22Rv1 (cell line): ENCODE results near the gene GUCY1B1.
"Not testable (repeated sequence)": the region's sequence is repeated elsewhere in the genome, so short reads cannot be mapped to it uniquely, and the experiment has no call there.

Source experiments
- H3K27ac ChIP-seq: fragments of 450-650 bp; 2 replicates; pipeline ENCODE4 v1.5.1; 2017
- CTCF ChIP-seq: fragments of 450-650 bp; IDR thresholded peaks from 2 replicates; pipeline ENCODE4 v1.5.1; 2017; ENCODE audit warnings: mild to moderate bottlenecking
- ZFX ChIP-seq: fragments of 450-650 bp; IDR thresholded peaks from 2 replicates; pipeline ENCODE4 v1.6.1; 2017; ENCODE audit warnings: antibody characterized with exemption, borderline replicate concordance

GUCY1B1 gene

DNA sequence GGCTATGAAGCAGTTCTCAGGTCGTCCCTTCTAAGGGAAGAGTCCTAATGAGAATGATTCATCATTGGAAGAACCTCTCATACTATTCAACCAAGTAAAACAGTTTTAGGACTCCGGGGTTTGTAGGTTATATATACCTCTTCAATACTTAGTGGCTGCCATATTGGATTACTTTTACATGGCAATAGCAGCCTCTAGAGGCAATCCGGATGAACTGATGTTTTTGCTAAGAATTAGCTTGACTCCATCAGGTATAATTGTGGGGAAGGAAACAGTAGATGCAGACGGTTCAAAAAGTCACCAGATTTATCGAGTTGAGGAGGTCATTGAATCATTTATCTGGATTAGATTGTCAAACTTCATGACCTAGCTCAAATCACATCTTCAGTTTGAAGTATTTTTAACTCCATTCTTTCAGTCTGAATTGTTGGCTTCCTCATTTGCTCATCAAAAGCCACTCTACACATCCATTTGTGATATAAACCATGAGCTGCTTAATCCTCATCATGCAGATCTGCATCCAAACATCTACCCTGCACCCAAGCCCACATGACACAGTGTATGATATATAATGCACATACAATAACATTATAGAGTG is 28.4 kb downstream of the GUCY1B1 start:
- H3K27ac ChIP-seq: no peak overlapping the region
- TF ChIP-seq ZFX (no peak), CTCF (peak; percentile 90)

DNA sequence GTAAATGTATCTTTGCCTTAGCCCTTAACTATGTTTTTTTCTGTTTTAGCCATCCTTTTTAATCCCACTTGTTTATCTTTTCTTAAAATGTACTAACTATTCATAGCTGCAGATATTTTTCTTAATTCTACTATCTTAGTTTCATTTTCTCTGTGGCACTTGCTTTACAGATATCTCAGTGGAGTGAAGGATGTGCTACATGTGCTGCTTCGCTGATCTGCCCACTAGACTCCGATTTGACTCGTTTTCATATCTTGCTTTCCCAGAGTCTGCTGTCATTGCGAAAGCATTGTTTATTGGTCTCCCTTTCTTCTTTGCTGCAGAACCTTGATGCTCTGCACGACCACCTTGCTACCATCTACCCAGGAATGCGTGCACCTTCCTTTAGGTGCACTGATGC is 30.6 kb downstream of the GUCY1B1 start:
- TF ChIP-seq CTCF: no peak
- no peak for TF ChIP-seq ZFX
- no peak overlapping the region for H3K27ac ChIP-seq

DNA sequence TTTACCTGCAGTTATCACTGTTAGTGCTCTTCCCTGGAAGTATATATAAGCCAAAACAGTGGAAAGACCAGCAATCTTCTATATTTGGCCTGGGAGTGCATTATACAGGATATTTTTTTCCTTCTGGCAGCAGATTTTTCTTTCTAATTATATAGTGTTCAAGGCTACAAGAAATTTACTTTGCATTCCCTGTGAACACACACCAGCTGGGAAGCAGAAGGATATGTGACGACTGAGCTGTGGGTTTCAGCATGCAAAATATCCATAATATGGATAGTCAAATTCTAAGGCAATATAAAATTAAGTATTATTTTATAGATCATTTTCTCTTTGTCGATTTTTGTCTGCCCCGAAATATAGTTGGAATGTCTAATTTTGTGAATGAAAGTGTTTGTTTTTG is 31.2 kb downstream of the GUCY1B1 start:
- TF ChIP-seq ZFX (no peak), CTCF (no peak)
- H3K27ac ChIP-seq: no peak overlapping the region

DNA sequence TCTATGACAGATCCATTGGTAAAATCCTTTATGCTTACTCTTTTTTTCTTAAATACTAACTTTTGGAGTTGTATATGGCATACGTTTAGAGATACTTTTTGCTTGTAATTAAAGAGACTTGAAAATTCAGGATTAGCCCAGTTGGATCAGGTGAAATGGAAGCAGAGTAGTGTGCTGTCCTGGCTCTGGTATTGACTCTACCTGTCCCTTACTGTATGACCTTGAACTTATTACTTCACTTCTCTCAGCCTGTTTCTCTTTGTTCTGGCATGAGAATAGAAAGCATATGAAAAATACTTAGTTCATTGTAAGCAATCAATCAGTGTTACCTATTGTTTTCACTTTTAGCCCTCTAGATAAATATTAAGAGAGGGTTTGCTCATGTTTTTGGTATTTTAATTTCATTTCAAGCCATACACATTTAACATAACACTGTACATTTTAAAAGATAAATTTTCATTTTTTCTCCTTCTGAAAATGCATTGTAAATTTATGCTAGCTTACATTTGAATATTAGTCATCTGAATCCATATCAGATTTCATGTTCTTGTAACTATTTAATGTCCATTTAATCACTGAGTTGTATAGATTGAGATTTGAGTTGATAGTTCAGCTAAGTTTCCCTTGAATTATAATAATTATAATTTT is 35.9 kb downstream of the GUCY1B1 start:
- no peak overlapping the region for H3K27ac ChIP-seq
- TF ChIP-seq ZFX (no peak), CTCF (no peak)

DNA sequence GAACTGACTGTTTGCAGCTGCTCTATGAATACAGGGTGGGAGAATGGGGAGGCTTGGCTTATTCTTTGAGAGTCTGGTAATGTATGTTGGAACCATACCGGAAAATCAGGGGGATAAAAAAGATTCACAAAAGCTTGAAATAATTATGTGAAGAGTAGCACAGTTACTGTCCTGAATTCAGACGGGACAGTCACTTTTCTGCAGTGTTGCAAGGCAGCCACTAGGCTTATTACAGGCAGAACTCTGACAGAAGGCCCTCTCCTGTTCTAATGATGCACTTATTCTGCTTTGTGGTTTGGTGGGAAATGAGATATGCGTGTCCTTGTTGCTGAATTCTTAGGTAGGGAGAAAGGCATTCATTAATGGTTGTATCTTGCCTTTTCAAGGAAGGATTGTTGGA is 37.2 kb downstream of the GUCY1B1 start:
- no peak overlapping the region for H3K27ac ChIP-seq
- no peak for TF ChIP-seq ZFX
- peak; percentile 44 for TF ChIP-seq CTCF

- not testable (repeated sequence) for H3K27ac ChIP-seq
These were observed 38.8 kb downstream of the GUCY1B1 start for GRCh38 chr4:155797581-155797980.

GRCh38 chr4:155799116-155799793 is 40.4 kb downstream of the GUCY1B1 start:
- TF ChIP-seq ZFX: no peak
- no peak for TF ChIP-seq CTCF
- H3K27ac ChIP-seq: no peak overlapping the region
